IMR-90 (cell line): ENCODE data around the gene HNRNPL.

ENCODE experiments used
- TF ChIP-seq, protein P1 (sequence below): conservative IDR thresholded peaks from 2 replicates; pipeline ENCODE4 v1.5.1; 2012; ENCODE audit warnings: mild to moderate bottlenecking, low read depth, low read length, improper control_type of control experiment
- TF ChIP-seq, protein P2 (sequence below): fragments of 150-350 bp; IDR thresholded peaks from 2 replicates; pipeline ENCODE4 v1.6.1; 2017; ENCODE audit warnings: mild to moderate bottlenecking, antibody characterized with exemption, low read length, low read depth

- TF ChIP-seq, protein P1, sequence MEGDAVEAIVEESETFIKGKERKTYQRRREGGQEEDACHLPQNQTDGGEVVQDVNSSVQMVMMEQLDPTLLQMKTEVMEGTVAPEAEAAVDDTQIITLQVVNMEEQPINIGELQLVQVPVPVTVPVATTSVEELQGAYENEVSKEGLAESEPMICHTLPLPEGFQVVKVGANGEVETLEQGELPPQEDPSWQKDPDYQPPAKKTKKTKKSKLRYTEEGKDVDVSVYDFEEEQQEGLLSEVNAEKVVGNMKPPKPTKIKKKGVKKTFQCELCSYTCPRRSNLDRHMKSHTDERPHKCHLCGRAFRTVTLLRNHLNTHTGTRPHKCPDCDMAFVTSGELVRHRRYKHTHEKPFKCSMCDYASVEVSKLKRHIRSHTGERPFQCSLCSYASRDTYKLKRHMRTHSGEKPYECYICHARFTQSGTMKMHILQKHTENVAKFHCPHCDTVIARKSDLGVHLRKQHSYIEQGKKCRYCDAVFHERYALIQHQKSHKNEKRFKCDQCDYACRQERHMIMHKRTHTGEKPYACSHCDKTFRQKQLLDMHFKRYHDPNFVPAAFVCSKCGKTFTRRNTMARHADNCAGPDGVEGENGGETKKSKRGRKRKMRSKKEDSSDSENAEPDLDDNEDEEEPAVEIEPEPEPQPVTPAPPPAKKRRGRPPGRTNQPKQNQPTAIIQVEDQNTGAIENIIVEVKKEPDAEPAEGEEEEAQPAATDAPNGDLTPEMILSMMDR = no peak
- TF ChIP-seq, protein P2, sequence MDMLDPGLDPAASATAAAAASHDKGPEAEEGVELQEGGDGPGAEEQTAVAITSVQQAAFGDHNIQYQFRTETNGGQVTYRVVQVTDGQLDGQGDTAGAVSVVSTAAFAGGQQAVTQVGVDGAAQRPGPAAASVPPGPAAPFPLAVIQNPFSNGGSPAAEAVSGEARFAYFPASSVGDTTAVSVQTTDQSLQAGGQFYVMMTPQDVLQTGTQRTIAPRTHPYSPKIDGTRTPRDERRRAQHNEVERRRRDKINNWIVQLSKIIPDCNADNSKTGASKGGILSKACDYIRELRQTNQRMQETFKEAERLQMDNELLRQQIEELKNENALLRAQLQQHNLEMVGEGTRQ = no peak
Observed at GRCh38 chr19:38817081-38817480, 32.7 kb downstream of the HNRNPL start.
